Chondrocyte (in vitro differentiated cells): ENCODE measurements around the gene NPNT. TPM values are rescaled to one million over a fixed set of nuclear protein-coding genes. Genes with fewer than 3 reads are reported as not detected.

Experiments
- DNase-seq: peaks from one replicate; pipeline ENCODE4 v3.0.0; 2021; ENCODE audit warnings: mixed read lengths, low spot score
- H3K27ac Mint-ChIP-seq: one replicate; pipeline ENCODE4 v1.8.0; 2021; ENCODE audit warnings: mild to moderate bottlenecking, moderate library complexity, mixed read lengths; ENCODE audit not compliant: unreplicated experiment
- H3K27me3 Mint-ChIP-seq: 2 replicates; pipeline ENCODE4 v1.8.0; 2021; ENCODE audit warnings: low read depth, mixed read lengths
- H3K36me3 Mint-ChIP-seq: 2 replicates; pipeline ENCODE4 v1.8.0; 2021; ENCODE audit warnings: low read depth, mixed read lengths
- H3K4me1 Mint-ChIP-seq: 2 replicates; pipeline ENCODE4 v1.8.0; 2021; ENCODE audit warnings: low read depth, mild to moderate bottlenecking, mixed read lengths
- H3K4me3 Mint-ChIP-seq: one replicate; pipeline ENCODE4 v1.8.0; 2021; ENCODE audit warnings: mild to moderate bottlenecking, moderate library complexity, mixed read lengths; ENCODE audit not compliant: unreplicated experiment
- H3K9me3 Mint-ChIP-seq: 2 replicates; pipeline ENCODE4 v1.8.0; 2021; ENCODE audit warnings: low read depth, mixed read lengths
- total RNA-seq: library from RNA; stranded (reverse); gene quantifications from 3 replicates; pipeline ENCODE4 v1.2.1, GENCODE V29; 2021
- TF ChIP-seq, protein P1 (sequence below): fragments of 200-600 bp; sonication (generic); IDR thresholded peaks from 2 replicates; pipeline ENCODE4 v1.5.0; 2021; ENCODE audit warnings: antibody characterized with exemption, mild to moderate bottlenecking, moderate library complexity

NPNT gene
- total RNA-seq, 1 donor from 2014 or later: 2.8 TPM

DNA sequence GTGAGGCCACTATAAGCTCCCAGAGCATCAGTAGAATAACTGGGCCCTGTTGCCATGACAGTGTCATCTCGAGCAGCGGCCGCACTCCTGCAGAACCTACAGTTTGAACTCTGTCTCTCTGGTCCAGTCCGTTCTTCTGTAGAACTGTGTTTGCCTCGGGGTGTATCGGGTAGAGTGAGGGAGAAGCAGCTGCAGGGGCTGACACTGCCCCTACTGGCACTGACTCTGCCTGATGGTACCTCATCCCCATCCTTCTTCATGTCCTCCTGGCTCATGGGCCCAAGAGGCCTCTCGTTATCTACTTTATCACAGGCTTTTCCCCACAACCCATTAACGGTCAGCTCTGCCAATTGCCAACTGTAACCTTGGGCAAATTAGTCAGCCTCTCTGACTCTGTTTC lies 96.5 kb downstream of the NPNT start:
- no peak overlapping the region for H3K27ac Mint-ChIP-seq
- no peak for DNase-seq

DNA sequence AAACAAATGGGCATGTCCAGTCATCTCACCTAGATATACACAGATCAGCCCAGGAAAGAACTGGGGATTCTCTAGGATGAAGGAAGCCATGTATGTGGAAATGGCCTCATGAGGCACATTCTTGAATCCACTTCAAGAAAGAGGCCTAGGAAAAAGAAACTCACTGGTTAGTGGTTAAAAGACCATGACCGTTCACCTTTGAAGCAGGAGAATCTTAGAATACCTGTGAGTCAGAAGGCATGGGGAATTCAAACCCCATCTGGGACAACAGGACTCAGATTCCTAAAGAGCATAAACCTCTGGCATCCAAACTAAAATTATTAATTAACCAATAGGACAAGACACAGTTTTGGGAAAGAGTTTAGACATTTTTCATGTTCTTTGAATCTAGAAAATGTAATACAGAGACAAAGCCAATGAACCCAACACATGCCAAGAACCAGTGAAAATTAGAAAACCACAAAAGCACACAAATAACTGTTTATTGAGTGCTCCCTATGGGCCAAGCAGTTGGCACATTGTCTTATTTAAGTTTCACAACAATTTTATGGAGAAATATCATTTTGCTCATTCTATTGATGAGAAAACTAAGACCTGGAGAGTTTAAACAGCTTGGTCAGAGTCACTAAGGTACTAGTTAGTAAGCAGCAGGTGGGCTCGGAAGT lies 97.5 kb downstream of the NPNT start:
- DNase-seq: no peak
- H3K9me3 Mint-ChIP-seq: peaks cover 10% of the 10 kb centered on the region
- no peak overlapping the region for H3K27ac Mint-ChIP-seq
- H3K27me3 Mint-ChIP-seq: peaks cover 7% of the 10 kb centered on the region
- no peaks in the 10 kb centered on the region for H3K36me3 Mint-ChIP-seq
- H3K4me3 Mint-ChIP-seq: no peak overlapping the region
- peaks cover 23% of the 10 kb centered on the region for H3K4me1 Mint-ChIP-seq
- TF ChIP-seq, protein P1, sequence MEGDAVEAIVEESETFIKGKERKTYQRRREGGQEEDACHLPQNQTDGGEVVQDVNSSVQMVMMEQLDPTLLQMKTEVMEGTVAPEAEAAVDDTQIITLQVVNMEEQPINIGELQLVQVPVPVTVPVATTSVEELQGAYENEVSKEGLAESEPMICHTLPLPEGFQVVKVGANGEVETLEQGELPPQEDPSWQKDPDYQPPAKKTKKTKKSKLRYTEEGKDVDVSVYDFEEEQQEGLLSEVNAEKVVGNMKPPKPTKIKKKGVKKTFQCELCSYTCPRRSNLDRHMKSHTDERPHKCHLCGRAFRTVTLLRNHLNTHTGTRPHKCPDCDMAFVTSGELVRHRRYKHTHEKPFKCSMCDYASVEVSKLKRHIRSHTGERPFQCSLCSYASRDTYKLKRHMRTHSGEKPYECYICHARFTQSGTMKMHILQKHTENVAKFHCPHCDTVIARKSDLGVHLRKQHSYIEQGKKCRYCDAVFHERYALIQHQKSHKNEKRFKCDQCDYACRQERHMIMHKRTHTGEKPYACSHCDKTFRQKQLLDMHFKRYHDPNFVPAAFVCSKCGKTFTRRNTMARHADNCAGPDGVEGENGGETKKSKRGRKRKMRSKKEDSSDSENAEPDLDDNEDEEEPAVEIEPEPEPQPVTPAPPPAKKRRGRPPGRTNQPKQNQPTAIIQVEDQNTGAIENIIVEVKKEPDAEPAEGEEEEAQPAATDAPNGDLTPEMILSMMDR: no peak

More for the DNA sequence above, 96.5 kb downstream of the NPNT start:
- Mint-ChIP-seq H3K4me1 (peaks cover 23% of the 10 kb centered on the region), H3K4me3 (no peak overlapping the region), H3K9me3 (peaks cover 10% of the 10 kb centered on the region), H3K27me3 (peaks cover 4% of the 10 kb centered on the region), H3K36me3 (no peaks in the 10 kb centered on the region)
- TF ChIP-seq, protein P1: no peak

DNA sequence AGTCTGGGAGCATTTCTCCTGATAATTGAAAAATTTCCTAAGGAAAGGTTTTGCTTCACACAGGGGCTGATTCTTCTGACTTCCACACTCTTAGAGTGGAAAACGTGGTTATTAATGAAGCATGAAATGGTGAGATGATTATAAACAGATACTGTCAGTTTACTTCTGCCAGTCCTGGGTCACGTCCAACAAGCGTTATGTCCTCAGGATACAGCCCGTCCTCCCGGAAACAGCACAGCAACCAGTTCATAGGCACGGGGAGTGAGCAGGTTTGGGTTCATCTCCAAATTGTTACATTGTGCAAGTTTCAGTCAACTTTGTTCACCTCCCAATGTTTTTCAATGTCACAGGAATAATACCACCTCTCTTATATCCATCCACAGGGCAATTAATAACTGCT lies 98.8 kb downstream of the NPNT start:
- Mint-ChIP-seq H3K9me3 (peaks cover 1% of the 10 kb centered on the region), H3K36me3 (no peaks in the 10 kb centered on the region), H3K4me3 (no peak overlapping the region), H3K27ac (no peak overlapping the region), H3K4me1 (peaks cover 21% of the 10 kb centered on the region), H3K27me3 (peaks cover 9% of the 10 kb centered on the region)
- TF ChIP-seq, protein P1: no peak
- no peak for DNase-seq

DNA sequence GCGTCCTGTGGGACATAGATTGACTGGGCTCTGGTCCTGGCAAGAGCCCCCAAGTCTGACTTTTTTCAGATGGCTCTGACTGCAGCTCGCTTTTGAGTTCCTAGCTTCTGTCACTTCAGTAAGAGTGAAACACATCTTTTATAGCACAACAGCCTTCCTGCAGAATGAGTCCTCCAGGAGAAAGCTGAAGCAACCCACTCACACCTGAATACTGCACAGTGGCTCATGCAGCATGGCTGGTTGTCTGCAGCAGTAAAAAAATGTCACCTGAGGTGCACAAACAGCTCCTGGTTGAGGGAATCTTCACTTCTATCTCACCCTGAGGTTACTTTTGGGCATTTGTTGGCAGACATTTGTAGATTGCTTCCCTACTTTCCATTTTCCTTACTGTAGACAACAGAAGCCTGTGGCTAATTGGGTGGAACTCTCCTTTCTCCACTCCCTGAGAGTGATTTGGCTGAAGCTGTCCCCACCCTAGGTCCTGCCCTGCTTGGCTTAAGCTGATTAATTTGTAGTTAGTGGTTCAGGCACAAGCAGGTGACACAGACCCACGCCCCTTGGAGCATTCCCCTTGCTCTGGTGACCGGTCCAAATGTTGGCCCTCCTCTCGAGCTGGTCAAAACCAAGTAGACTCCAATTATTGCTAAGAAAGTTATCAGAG lies 99.7 kb downstream of the NPNT start:
- peaks cover 15% of the 10 kb centered on the region for H3K27me3 Mint-ChIP-seq
- TF ChIP-seq, protein P1: no peak
- DNase-seq: no peak
- H3K4me3 Mint-ChIP-seq: no peak overlapping the region
- H3K36me3 Mint-ChIP-seq: no peaks in the 10 kb centered on the region
- H3K4me1 Mint-ChIP-seq: peaks cover 12% of the 10 kb centered on the region
- H3K9me3 Mint-ChIP-seq: no peaks in the 10 kb centered on the region
- no peak overlapping the region for H3K27ac Mint-ChIP-seq

DNA sequence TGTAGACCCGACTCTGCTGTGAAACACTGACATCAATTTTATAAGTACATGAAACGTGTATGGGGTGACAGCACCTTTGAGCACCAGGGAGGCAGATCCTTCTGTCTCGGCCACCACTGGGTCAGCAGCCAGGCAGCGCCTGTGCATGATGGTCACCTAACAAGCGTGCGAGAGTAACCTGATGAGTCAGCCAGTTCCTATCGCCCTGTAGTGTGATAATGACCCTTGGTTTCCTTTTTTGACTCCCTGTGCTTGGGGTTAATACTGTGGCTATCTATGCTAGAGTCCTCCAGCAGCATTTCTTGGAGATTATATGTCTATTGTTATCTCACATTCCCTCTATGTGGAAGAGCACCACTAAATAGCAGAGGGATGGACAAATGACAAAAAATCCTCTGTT lies 101.6 kb downstream of the NPNT start:
- Mint-ChIP-seq H3K27me3 (peaks cover 18% of the 10 kb centered on the region), H3K9me3 (no peaks in the 10 kb centered on the region), H3K4me1 (no peaks in the 10 kb centered on the region), H3K36me3 (no peaks in the 10 kb centered on the region), H3K27ac (no peak overlapping the region), H3K4me3 (no peak overlapping the region)
- TF ChIP-seq, protein P1: no peak
- DNase-seq: no peak
